PC-9 (cell line): Measurements from ENCODE around the gene ELFN1.

Source experiments
- EZH2 ChIP-seq: fragments of 200-600 bp; sonication (generic); IDR thresholded peaks from 2 replicates; pipeline ENCODE4 v1.8.0; 2017; ENCODE audit warnings: antibody characterized with exemption, low read depth
- TF ChIP-seq, protein P1 (sequence below): fragments of 200-600 bp; sonication (generic); conservative IDR thresholded peaks from 2 replicates; pipeline ENCODE4 v1.6.1; 2017; ENCODE audit warnings: mixed run types, antibody characterized with exemption, mild to moderate bottlenecking, moderate library complexity

DNA sequence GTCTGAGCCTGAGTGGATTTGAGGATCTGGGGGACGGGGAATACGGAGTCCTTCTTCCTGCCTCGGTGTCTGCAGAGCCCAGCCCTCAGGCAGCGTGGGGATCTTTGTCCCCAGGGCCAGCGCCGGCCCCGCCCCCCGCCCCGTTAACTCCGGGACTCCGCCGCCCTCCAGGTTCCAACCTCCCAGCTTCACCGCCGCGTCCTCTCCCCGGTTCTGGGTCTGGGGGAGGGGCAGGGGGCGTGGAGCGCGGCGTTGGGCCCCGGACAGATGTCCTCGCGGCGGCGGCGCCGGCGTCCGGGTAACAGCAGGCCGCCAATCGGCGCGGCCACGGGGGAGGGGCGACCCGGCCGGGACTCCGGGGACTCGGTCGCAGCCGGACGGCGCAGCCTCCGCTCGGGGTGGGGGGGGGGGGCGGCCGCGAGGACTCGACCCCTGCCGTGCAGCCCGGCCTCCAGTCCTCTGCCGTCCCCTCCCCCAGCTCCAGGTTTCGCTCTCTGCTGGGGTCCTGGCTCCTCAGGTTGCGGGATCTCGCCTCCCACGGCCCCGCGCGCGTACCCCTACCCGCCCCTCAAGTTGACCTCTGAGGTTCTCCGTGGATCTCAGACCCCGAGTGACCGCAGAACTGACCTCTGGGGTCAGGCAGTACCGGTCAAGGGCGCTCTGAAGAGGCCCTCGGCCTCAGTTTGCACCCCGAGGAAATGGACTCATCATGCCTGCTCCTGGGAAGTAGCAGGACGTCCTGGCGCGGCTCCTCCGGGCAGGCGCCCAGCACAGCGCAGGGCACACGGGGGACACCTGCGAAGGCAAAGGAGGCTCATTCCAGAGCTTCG is 2.3 kb upstream of the ELFN1 start:
- TF ChIP-seq EZH2 = no peak
- TF ChIP-seq, protein P1, sequence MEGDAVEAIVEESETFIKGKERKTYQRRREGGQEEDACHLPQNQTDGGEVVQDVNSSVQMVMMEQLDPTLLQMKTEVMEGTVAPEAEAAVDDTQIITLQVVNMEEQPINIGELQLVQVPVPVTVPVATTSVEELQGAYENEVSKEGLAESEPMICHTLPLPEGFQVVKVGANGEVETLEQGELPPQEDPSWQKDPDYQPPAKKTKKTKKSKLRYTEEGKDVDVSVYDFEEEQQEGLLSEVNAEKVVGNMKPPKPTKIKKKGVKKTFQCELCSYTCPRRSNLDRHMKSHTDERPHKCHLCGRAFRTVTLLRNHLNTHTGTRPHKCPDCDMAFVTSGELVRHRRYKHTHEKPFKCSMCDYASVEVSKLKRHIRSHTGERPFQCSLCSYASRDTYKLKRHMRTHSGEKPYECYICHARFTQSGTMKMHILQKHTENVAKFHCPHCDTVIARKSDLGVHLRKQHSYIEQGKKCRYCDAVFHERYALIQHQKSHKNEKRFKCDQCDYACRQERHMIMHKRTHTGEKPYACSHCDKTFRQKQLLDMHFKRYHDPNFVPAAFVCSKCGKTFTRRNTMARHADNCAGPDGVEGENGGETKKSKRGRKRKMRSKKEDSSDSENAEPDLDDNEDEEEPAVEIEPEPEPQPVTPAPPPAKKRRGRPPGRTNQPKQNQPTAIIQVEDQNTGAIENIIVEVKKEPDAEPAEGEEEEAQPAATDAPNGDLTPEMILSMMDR = no peak
